SU-DHL-6 (cell line): Measurements from ENCODE around the gene PCLO.

Source experiments
- H2AFZ ChIP-seq: fragments of 200-600 bp; sonication (generic); 2 replicates; pipeline ENCODE4 v1.6.1; 2014; ENCODE audit warnings: low read depth, mild to moderate bottlenecking, moderate library complexity, mixed read lengths, antibody characterized with exemption, low read length; ENCODE audit not compliant: severe bottlenecking
- H3F3A ChIP-seq: fragments of 200-600 bp; shearing (Covaris generic); 2 replicates; pipeline ENCODE4 v1.6.0; 2016; ENCODE audit warnings: antibody characterized with exemption, mild to moderate bottlenecking; ENCODE audit not compliant: insufficient read depth
- H3K27ac ChIP-seq: fragments of 200-600 bp; sonication (generic); 2 replicates; pipeline ENCODE4 v1.5.1; 2016; ENCODE audit warnings: low read depth, mild to moderate bottlenecking, low read length, moderate library complexity, mixed read lengths
- H3K27me3 ChIP-seq: fragments of 200-600 bp; sonication (generic), shearing (Covaris generic); 2 replicates; pipeline ENCODE4 v1.6.0; 2014; ENCODE audit warnings: mild to moderate bottlenecking, low read length
- H3K36me3 ChIP-seq: fragments of 200-600 bp; sonication (generic); 2 replicates; pipeline ENCODE4 v1.6.1; 2014; ENCODE audit warnings: mild to moderate bottlenecking, low read length, mixed read lengths
- H3K4me2 ChIP-seq: fragments of 300-600, 200-600 bp; shearing (Covaris generic), sonication (generic); 2 replicates; pipeline ENCODE4 v1.6.0; 2014; ENCODE audit warnings: low read length, low read depth, mild to moderate bottlenecking; ENCODE audit not compliant: poor library complexity, severe bottlenecking
- H3K4me3 ChIP-seq: fragments of 200-600 bp; sonication (generic); 2 replicates; pipeline ENCODE4 v1.5.1; 2014; ENCODE audit warnings: antibody characterized with exemption, low read length, mild to moderate bottlenecking, mixed read lengths; ENCODE audit not compliant: insufficient read depth, poor library complexity, severe bottlenecking
- H3K79me2 ChIP-seq: fragments of 200-600 bp; sonication (generic); 2 replicates; pipeline ENCODE4 v1.6.1; 2014; ENCODE audit warnings: mild to moderate bottlenecking, low read length, moderate library complexity; ENCODE audit not compliant: insufficient read depth
- H3K9ac ChIP-seq: fragments of 200-600 bp; sonication (generic); 2 replicates; pipeline ENCODE4 v1.7.0; 2014; ENCODE audit warnings: mild to moderate bottlenecking, low read length
- H3K9me2 ChIP-seq: fragments of 200-600 bp; sonication (generic); replicated peaks from 2 replicates; pipeline ENCODE4 v1.6.1; 2014; ENCODE audit warnings: low read length; ENCODE audit not compliant: insufficient read depth
- H3K9me3 ChIP-seq: fragments of 200-600 bp; sonication (generic); 2 replicates; pipeline ENCODE4 v1.6.1; 2014; ENCODE audit warnings: low read length, mixed read lengths; ENCODE audit not compliant: insufficient read depth
- H4K20me1 ChIP-seq: fragments of 200-600 bp; sonication (generic); 2 replicates; pipeline ENCODE4 v1.6.1; 2014; ENCODE audit warnings: low read depth, mild to moderate bottlenecking, antibody characterized with exemption, low read length, moderate library complexity, mixed read lengths
- CTCF ChIP-seq: fragments of 200-600 bp; sonication (generic); IDR thresholded peaks from one replicate; pipeline ENCODE4 v1.5.1; 2017; ENCODE audit warnings: antibody characterized with exemption, mild to moderate bottlenecking, low read length, moderate library complexity; ENCODE audit not compliant: insufficient read depth, poor library complexity, severe bottlenecking
- EZH2phosphoT487 ChIP-seq: fragments of 200-600 bp; sonication (generic), shearing (Covaris generic); conservative IDR thresholded peaks from 2 replicates; pipeline ENCODE4 v1.6.1; 2018; ENCODE audit warnings: mild to moderate bottlenecking, antibody characterized with exemption, low read length, moderate library complexity, mixed read lengths

Gene PCLO

GRCh38 chr7:83156006-83156405 is 6.7 kb downstream of the PCLO start:
- Histone ChIP-seq H3K4me3 (no peak overlapping the region), H3K27ac (no peak overlapping the region), H3K9me2 (0 out of 2 replicates have a peak, but pooled peaks cover 3% of the 10 kb centered on the region), H2AFZ (no peak overlapping the region), H3F3A (no peaks in the 10 kb centered on the region; the same call in 1 of the 2 replicates), H3K27me3 (no peaks in the 10 kb centered on the region), H3K4me2 (no peak overlapping the region), H3K9me3 (no peaks in the 10 kb centered on the region), H3K79me2 (no peaks in the 10 kb centered on the region), H3K9ac (no peak overlapping the region), H3K36me3 (no peaks in the 10 kb centered on the region), H4K20me1 (peaks cover 7% of the 10 kb centered on the region; the same call in 1 of the 2 replicates)
- TF ChIP-seq CTCF (no peak), EZH2phosphoT487 (no peak)

GRCh38 chr7:83155407-83155806 is 7.3 kb downstream of the PCLO start:
- Histone ChIP-seq H3K9ac (no peak overlapping the region), H3K36me3 (no peaks in the 10 kb centered on the region), H2AFZ (no peak overlapping the region), H3K4me3 (no peak overlapping the region), H3K27me3 (no peaks in the 10 kb centered on the region), H3K4me2 (no peak overlapping the region), H3K9me2 (0 out of 2 replicates have a peak, but pooled peaks cover 3% of the 10 kb centered on the region), H3K79me2 (no peaks in the 10 kb centered on the region), H3K9me3 (no peaks in the 10 kb centered on the region), H3K27ac (no peak overlapping the region), H4K20me1 (peaks cover 1% of the 10 kb centered on the region; the same call in 1 of the 2 replicates), H3F3A (no peaks in the 10 kb centered on the region; the same call in 1 of the 2 replicates)
- TF ChIP-seq CTCF, result no peak
- no peak for TF ChIP-seq EZH2phosphoT487

GRCh38 chr7:83153419-83153818 is 9.3 kb downstream of the PCLO start:
- no peak overlapping the region for H2AFZ ChIP-seq
- no peaks in the 10 kb centered on the region for H3K27me3 ChIP-seq

More at GRCh38 chr7:83153419-83153818, 9.3 kb downstream of the PCLO start:
- Histone ChIP-seq H3K4me3 (no peak overlapping the region), H3K79me2 (no peaks in the 10 kb centered on the region), H3K9ac (no peak overlapping the region), H3K36me3 (no peaks in the 10 kb centered on the region), H3K9me3 (no peaks in the 10 kb centered on the region), H3K4me2 (no peak overlapping the region), H3K9me2 (0 out of 2 replicates have a peak, but pooled peaks cover 3% of the 10 kb centered on the region), H3F3A (no peaks in the 10 kb centered on the region; the same call in 1 of the 2 replicates), H4K20me1 (no peaks in the 10 kb centered on the region; the same call in 1 of the 2 replicates), H3K27ac (no peak overlapping the region)
- TF ChIP-seq EZH2phosphoT487 (no peak), CTCF (no peak)
